Breast epithelium (tissue), 4 donors: ENCODE measurements around the gene SERPINI1. TPM values are rescaled to one million over a fixed set of nuclear protein-coding genes. Genes with fewer than 3 reads are reported as not detected.

ENCODE experiments used
- DNase-seq, 2 donors: peaks; one replicate each; pipeline ENCODE4 v3.0.0-alpha.2; 2019; ENCODE audit warnings: low spot score in 2 of 2
- H3K27ac ChIP-seq, 2 donors: fragments of 200-600 bp; sonication (generic) in 1 of 2; one replicate each; pipeline ENCODE4 v1.5.1; 2016 to 2019; ENCODE audit warnings: mild to moderate bottlenecking in 1 of 2
- H3K27me3 ChIP-seq, 2 donors: fragments of 200-600 bp; sonication (generic) in 1 of 2; one replicate each; pipeline versions ENCODE4 v1.5.1 to v1.6.0; 2017 to 2019; ENCODE audit warnings: control low read depth in 1 of 2, mild to moderate bottlenecking in 1 of 2
- H3K36me3 ChIP-seq: fragments of 200-600 bp; one replicate; pipeline ENCODE4 v1.5.1; 2019
- H3K4me1 ChIP-seq, 2 donors: fragments of 200-600 bp; sonication (generic); one replicate each; pipeline ENCODE4 v1.5.1; 2016 to 2019; ENCODE audit warnings: control low read depth in 1 of 2
- H3K4me3 ChIP-seq, 3 donors: fragments of 200-600 bp; sonication (generic); 1 replicate in 2 of 3; 2 replicates in 1 of 3; pipeline ENCODE4 v1.5.1; 2016 to 2019; ENCODE audit warnings: mild to moderate bottlenecking in 3 of 3, moderate library complexity in 2 of 3
- H3K9me3 ChIP-seq, 2 donors: fragments of 200-600 bp; sonication (generic) in 1 of 2; one replicate each; pipeline ENCODE4 v1.5.1; 2016 to 2019; ENCODE audit warnings: control low read depth in 1 of 2
- CTCF ChIP-seq, 3 donors: fragments of 450-650 bp; IDR thresholded peaks; one replicate each; pipeline ENCODE4 v1.5.1; 2016 to 2017; ENCODE audit warnings: antibody characterized with exemption in 3 of 3, mild to moderate bottlenecking in 3 of 3, moderate library complexity in 3 of 3
- POLR2A ChIP-seq: fragments of 450-650 bp; IDR thresholded peaks from one replicate; pipeline ENCODE4 v1.6.1; 2016; ENCODE audit warnings: antibody characterized with exemption, mild to moderate bottlenecking, moderate library complexity
- POLR2AphosphoS5 ChIP-seq, 3 donors: sonication (generic); formaldehyde crosslinking; IDR thresholded peaks; one replicate each; pipeline ENCODE4 v1.6.1; 2017; ENCODE audit warnings: antibody characterized with exemption in 3 of 3
- intact Hi-C: fragments of 100-400 bp; cut with DNase I; formaldehyde crosslinking; loops from one replicate; pipeline ENCODE4 v1.15.1; 2023; ENCODE audit warnings: low total_unique reads
- total RNA-seq, 3 donors: library from RNA; depleted of rRNA; stranded (reverse); fragments of >200 nt; gene quantifications; one replicate each; pipeline ENCODE4 v1.1.0, GENCODE V29; 2016

The SERPINI1 gene
- total RNA-seq, 3 donors from 2014 or later, result 4.3 to 10.8 (median 6.3) TPM

- H3K27me3 ChIP-seq, result no peaks in the 10 kb centered on the region
- DNase-seq, result no peak
- no peaks in the 10 kb centered on the region for H3K36me3 ChIP-seq
- TF ChIP-seq POLR2AphosphoS5 (IDR thresholded peaks at IDR 0.05) (no peak), POLR2A (no peak), CTCF (IDR thresholded peaks at IDR 0.05) (no peak)
- H3K4me1 ChIP-seq, result no peaks in the 10 kb centered on the region
- H3K27ac ChIP-seq, result no peak overlapping the region
- no peaks in the 10 kb centered on the region for H3K9me3 ChIP-seq
- no peak overlapping the region for H3K4me3 ChIP-seq
- intact Hi-C loops, result no loop called here
These were observed 108.4 kb downstream of the SERPINI1 start for GRCh38 chr3:167843886-167844285.

GRCh38 chr3:167844528-167844927, 109.0 kb downstream of the SERPINI1 start:
- Histone ChIP-seq H3K9me3 (no peaks in the 10 kb centered on the region), H3K4me1 (no peaks in the 10 kb centered on the region), H3K27ac (no peak overlapping the region), H3K4me3 (no peak overlapping the region), H3K36me3 (no peaks in the 10 kb centered on the region), H3K27me3 (no peaks in the 10 kb centered on the region)
- intact Hi-C loops, result no loop called here
- DNase-seq, result no peak
- no peak for TF ChIP-seq CTCF (IDR thresholded peaks at IDR 0.05)
- TF ChIP-seq POLR2AphosphoS5 (IDR thresholded peaks at IDR 0.05), result no peak
- TF ChIP-seq POLR2A, result no peak

- Histone ChIP-seq H3K4me3 (no peak overlapping the region), H3K27ac (no peak overlapping the region), H3K9me3 (no peaks in the 10 kb centered on the region), H3K27me3 (no peaks in the 10 kb centered on the region), H3K36me3 (no peaks in the 10 kb centered on the region), H3K4me1 (no peaks in the 10 kb centered on the region)
- TF ChIP-seq POLR2AphosphoS5 (IDR thresholded peaks at IDR 0.05), result no peak
- TF ChIP-seq CTCF (IDR thresholded peaks at IDR 0.05), result no peak
- no peak for TF ChIP-seq POLR2A
- no peak for DNase-seq
- intact Hi-C loops, result no loop called here
These were observed 115.7 kb downstream of the SERPINI1 start for GRCh38 chr3:167851171-167851570.

GRCh38 chr3:167851749-167852148, 116.2 kb downstream of the SERPINI1 start:
- no peaks in the 10 kb centered on the region for H3K36me3 ChIP-seq
- DNase-seq, result no peak
- H3K4me3 ChIP-seq, result no peak overlapping the region
- TF ChIP-seq POLR2AphosphoS5 (IDR thresholded peaks at IDR 0.05) (no peak), CTCF (IDR thresholded peaks at IDR 0.05) (no peak), POLR2A (no peak)
- intact Hi-C loops, result no loop called here
- no peak overlapping the region for H3K27ac ChIP-seq
- no peaks in the 10 kb centered on the region for H3K9me3 ChIP-seq
- no peaks in the 10 kb centered on the region for H3K27me3 ChIP-seq
- no peaks in the 10 kb centered on the region for H3K4me1 ChIP-seq

GRCh38 chr3:167852216-167852615, 116.7 kb downstream of the SERPINI1 start:
- H3K36me3 ChIP-seq, result no peaks in the 10 kb centered on the region
- no peaks in the 10 kb centered on the region for H3K4me1 ChIP-seq
- no peaks in the 10 kb centered on the region for H3K9me3 ChIP-seq
- intact Hi-C loops, result no loop called here
- TF ChIP-seq POLR2A (no peak), POLR2AphosphoS5 (IDR thresholded peaks at IDR 0.05) (no peak), CTCF (IDR thresholded peaks at IDR 0.05) (no peak)
- no peak for DNase-seq
- no peak overlapping the region for H3K4me3 ChIP-seq
- H3K27ac ChIP-seq, result no peak overlapping the region
- no peaks in the 10 kb centered on the region for H3K27me3 ChIP-seq
